Activated B cell treated with CpG ODN at 0.5 μM for 24 hours (primary cell): ENCODE measurements around the gene LRRC1. TPM values are rescaled to one million over a fixed set of nuclear protein-coding genes. Genes with fewer than 3 reads are reported as not detected.

Experiments used
- ATAC-seq: fragments of 200-7000 bp; cut with Tn5 transposase; one replicate; pipeline ENCODE4 v1.10.0; 2021; ENCODE audit warnings: low read depth, mild to moderate bottlenecking, moderate library complexity
- CTCF ChIA-PET: fragments of 350-600 bp; sonication (Branson Sonifier 250); formaldehyde crosslinking; loops from one replicate; lab custom pipeline; 2021; ENCODE audit warnings: antibody characterized with exemption; lab: Charles Lee
- POLR2A ChIA-PET: fragments of 350-600 bp; sonication (Branson Sonifier 250); formaldehyde crosslinking; loops from one replicate; lab custom pipeline; 2021; ENCODE audit warnings: antibody characterized with exemption; lab: Charles Lee
- DNase-seq: peaks from one replicate; pipeline ENCODE4 v3.0.0; 2022
- H3K27ac Mint-ChIP-seq: one replicate; pipeline ENCODE4 v1.8.0; 2020; ENCODE audit warnings: mixed read lengths
- H3K27me3 Mint-ChIP-seq: one replicate; pipeline ENCODE4 v1.8.0; 2021; ENCODE audit warnings: mixed read lengths
- H3K36me3 Mint-ChIP-seq: one replicate; pipeline ENCODE4 v1.8.0; 2021; ENCODE audit warnings: low read depth, mixed read lengths
- H3K4me1 Mint-ChIP-seq: one replicate; pipeline ENCODE4 v1.8.0; 2021; ENCODE audit warnings: mixed read lengths
- H3K4me3 Mint-ChIP-seq: one replicate; pipeline ENCODE4 v1.8.0; 2020; ENCODE audit warnings: mild to moderate bottlenecking, mixed read lengths
- H3K9me3 Mint-ChIP-seq: one replicate; pipeline ENCODE4 v1.8.0; 2020; ENCODE audit warnings: mixed read lengths
- CTCF ChIP-seq: fragments of 200-600 bp; IDR thresholded peaks from one replicate; pipeline ENCODE4 v1.8.0; 2022; ENCODE audit warnings: antibody characterized with exemption, mild to moderate bottlenecking
- intact Hi-C: fragments of 100-400 bp; cut with micrococcal nuclease; formaldehyde crosslinking; loops from one replicate; pipeline ENCODE4 v1.15.1; 2024
- total RNA-seq: library from RNA; stranded (reverse); gene quantifications from 2 replicates; pipeline ENCODE4 v1.2.3, GENCODE V29; 2022

Gene LRRC1
- total RNA-seq, 1 donor from 2014 or later = 4.7 TPM

- Mint-ChIP-seq H3K36me3 (peaks cover 9% of the 10 kb centered on the region), H3K27ac (no peak overlapping the region), H3K4me3 (no peak overlapping the region), H3K9me3 (peaks cover 5% of the 10 kb centered on the region), H3K27me3 (no peaks in the 10 kb centered on the region), H3K4me1 (peaks cover 3% of the 10 kb centered on the region)
- intact Hi-C loops = no loop called here
- TF ChIP-seq CTCF = no peak
- DNase-seq (no peak), ATAC-seq (no peak)
- ChIA-PET POLR2A (no interaction called here), CTCF (no interaction called here)
Observed at GRCh38 chr6:53874964-53875363, 80.2 kb downstream of the LRRC1 start.

GRCh38 chr6:53877151-53877550 is 82.3 kb downstream of the LRRC1 start:
- POLR2A ChIA-PET = no interaction called here
- no peak for DNase-seq
- no peaks in the 10 kb centered on the region for H3K4me1 Mint-ChIP-seq
- TF ChIP-seq CTCF = no peak
- ATAC-seq = no peak
- no peak overlapping the region for H3K4me3 Mint-ChIP-seq
- H3K9me3 Mint-ChIP-seq = peaks cover 3% of the 10 kb centered on the region
- no peak overlapping the region for H3K27ac Mint-ChIP-seq
- CTCF ChIA-PET = no interaction called here
- intact Hi-C loops = no loop called here
- peaks cover 6% of the 10 kb centered on the region for H3K36me3 Mint-ChIP-seq
- H3K27me3 Mint-ChIP-seq = no peaks in the 10 kb centered on the region

- ATAC-seq (no peak), DNase-seq (no peak)
- no peak for TF ChIP-seq CTCF
- intact Hi-C loops = no loop called here
- Mint-ChIP-seq H3K27ac (no peak overlapping the region), H3K36me3 (peaks cover 13% of the 10 kb centered on the region), H3K4me1 (no peaks in the 10 kb centered on the region), H3K4me3 (no peak overlapping the region), H3K27me3 (no peaks in the 10 kb centered on the region), H3K9me3 (peaks cover 3% of the 10 kb centered on the region)
- POLR2A ChIA-PET = no interaction called here
- CTCF ChIA-PET = no interaction called here
Observed at GRCh38 chr6:53878808-53879207, 84.0 kb downstream of the LRRC1 start.

- Mint-ChIP-seq H3K27me3 (no peaks in the 10 kb centered on the region), H3K27ac (no peak overlapping the region), H3K9me3 (peaks cover 3% of the 10 kb centered on the region), H3K4me3 (no peak overlapping the region), H3K36me3 (peaks cover 16% of the 10 kb centered on the region), H3K4me1 (no peaks in the 10 kb centered on the region)
- ChIA-PET POLR2A (no interaction called here), CTCF (no interaction called here)
- no peak for DNase-seq
- TF ChIP-seq CTCF = no peak
- intact Hi-C loops = no loop called here
- ATAC-seq = no peak
Observed at GRCh38 chr6:53879608-53880007, 84.8 kb downstream of the LRRC1 start.

- ATAC-seq (no peak), DNase-seq (no peak)
- no peaks in the 10 kb centered on the region for H3K9me3 Mint-ChIP-seq
- POLR2A ChIA-PET = no interaction called here
- no peak overlapping the region for H3K4me3 Mint-ChIP-seq
- no peaks in the 10 kb centered on the region for H3K27me3 Mint-ChIP-seq
- intact Hi-C loops = no loop called here
- TF ChIP-seq CTCF = no peak
- CTCF ChIA-PET = no interaction called here
- H3K36me3 Mint-ChIP-seq = peaks cover 19% of the 10 kb centered on the region
- no peaks in the 10 kb centered on the region for H3K4me1 Mint-ChIP-seq
- no peak overlapping the region for H3K27ac Mint-ChIP-seq
Observed at GRCh38 chr6:53887316-53887715, 92.5 kb downstream of the LRRC1 start.
